NB4 (cell line): Measurements from ENCODE around the gene SAMM50.

ENCODE experiments used
- DNase-seq: peaks from one replicate; pipeline ENCODE4 v3.0.0; 2010; ENCODE audit warnings: low read depth
- H3K4me3 ChIP-seq: one replicate; pipeline ENCODE4 v1.5.1; 2011; ENCODE audit warnings: mild to moderate bottlenecking, low read depth, low read length, moderate library complexity
- MYC ChIP-seq: IDR thresholded peaks from 2 replicates; pipeline ENCODE4 v1.6.1; 2011; ENCODE audit warnings: low read depth, low read length
- POLR2A ChIP-seq: IDR thresholded peaks from 2 replicates; pipeline ENCODE4 v1.6.1; 2011; ENCODE audit warnings: mild to moderate bottlenecking; ENCODE audit not compliant: insufficient read length; ENCODE audit errors: extremely low read depth
- TF ChIP-seq, protein P1 (sequence below): IDR thresholded peaks from 2 replicates; pipeline ENCODE4 v1.6.1; 2011; ENCODE audit warnings: low read depth, low read length
- TF ChIP-seq, protein P2 (sequence below): IDR thresholded peaks from one replicate; pipeline ENCODE4 v1.5.1; 2012; ENCODE audit warnings: low read depth, low read length

The SAMM50 gene

GRCh38 chr22:44037519-44038375 is 82.5 kb downstream of the SAMM50 start:
- TF ChIP-seq, protein P1, sequence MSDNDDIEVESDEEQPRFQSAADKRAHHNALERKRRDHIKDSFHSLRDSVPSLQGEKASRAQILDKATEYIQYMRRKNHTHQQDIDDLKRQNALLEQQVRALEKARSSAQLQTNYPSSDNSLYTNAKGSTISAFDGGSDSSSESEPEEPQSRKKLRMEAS = no peak
- TF ChIP-seq, protein P2, sequence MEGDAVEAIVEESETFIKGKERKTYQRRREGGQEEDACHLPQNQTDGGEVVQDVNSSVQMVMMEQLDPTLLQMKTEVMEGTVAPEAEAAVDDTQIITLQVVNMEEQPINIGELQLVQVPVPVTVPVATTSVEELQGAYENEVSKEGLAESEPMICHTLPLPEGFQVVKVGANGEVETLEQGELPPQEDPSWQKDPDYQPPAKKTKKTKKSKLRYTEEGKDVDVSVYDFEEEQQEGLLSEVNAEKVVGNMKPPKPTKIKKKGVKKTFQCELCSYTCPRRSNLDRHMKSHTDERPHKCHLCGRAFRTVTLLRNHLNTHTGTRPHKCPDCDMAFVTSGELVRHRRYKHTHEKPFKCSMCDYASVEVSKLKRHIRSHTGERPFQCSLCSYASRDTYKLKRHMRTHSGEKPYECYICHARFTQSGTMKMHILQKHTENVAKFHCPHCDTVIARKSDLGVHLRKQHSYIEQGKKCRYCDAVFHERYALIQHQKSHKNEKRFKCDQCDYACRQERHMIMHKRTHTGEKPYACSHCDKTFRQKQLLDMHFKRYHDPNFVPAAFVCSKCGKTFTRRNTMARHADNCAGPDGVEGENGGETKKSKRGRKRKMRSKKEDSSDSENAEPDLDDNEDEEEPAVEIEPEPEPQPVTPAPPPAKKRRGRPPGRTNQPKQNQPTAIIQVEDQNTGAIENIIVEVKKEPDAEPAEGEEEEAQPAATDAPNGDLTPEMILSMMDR = no peak
- TF ChIP-seq MYC = no peak
- TF ChIP-seq POLR2A = no peak
- no peak for DNase-seq

DNA sequence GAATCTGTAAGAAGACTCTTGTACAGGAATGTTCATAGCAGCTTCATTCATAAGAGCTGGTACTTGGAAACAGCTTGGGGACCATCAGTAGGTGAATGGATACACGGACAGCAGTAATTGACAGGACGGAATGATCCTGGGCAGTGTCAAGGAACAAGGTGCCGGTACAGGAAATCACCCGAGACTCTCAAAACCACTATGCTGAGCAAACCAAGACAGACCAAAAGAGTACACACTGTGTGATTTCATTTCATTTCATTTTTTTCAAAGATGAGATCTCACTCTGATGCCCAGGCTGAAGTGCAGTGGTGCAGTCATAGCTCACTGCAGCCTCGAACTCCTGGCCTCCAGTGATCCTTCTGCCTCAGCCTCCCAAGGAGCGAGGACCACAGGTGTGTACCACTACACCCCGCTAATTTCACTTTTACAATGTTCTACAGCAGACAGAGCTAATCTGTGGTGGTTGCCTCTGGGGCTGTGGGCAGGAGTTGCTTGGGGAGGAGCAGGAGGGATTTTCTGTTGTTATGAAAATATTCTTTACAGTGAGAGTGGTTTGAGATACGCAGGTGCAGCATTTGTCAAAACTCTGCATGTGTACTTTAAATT is 84.4 kb downstream of the SAMM50 start:
- H3K4me3 ChIP-seq = no peak overlapping the region
- TF ChIP-seq, protein P2 = no peak
- no peak for TF ChIP-seq POLR2A
- DNase-seq = no peak

More at GRCh38 chr22:44037519-44038375, 82.5 kb downstream of the SAMM50 start:
- no peak overlapping the region for H3K4me3 ChIP-seq

DNA sequence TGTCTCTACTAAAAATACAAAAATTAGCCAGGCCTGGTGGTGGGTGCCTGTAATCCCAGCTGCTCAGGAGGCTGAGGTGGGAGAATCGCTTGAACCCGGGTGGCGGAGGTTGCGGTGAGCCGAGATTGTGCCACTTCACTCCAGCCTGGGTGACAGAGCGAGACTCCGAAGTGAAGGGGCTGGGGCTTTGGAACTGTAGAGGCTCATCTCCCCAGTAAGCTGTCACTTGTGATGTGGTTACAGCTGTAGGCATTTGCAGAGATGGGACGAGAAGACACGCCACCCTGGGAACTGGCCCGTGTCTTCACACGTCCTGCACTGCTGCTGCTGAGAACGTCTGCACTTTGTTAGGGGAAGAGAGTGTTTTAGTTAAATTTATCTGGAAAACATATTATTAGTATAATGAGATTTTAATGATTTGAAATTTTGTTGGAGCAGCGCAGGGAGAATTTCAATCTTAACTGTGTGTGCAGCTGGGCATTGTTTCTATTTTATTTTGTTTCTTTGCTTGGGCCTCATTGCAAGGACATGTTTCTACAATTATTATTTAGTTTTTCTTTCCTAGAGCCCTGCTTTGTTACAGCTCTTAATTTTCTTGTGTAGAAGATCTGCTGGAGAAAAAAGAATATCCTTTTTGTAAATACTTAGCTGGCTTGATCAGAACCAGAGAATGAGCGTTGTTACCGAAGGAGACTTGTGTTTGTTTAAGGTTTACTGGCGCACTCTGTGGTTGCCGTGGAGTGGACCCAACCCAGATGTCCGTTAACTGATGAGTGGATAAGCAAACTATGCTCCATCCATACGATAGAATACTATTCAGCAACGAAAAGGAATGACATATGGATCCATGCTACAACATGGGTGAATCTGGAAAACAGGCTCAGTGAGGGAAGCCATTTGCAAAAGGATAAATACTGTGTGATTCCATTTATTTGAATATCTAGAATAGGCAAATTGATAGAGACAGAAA is 87.3 kb downstream of the SAMM50 start:
- TF ChIP-seq, protein P1 = no peak
- TF ChIP-seq POLR2A (no peak), MYC (no peak)
- TF ChIP-seq, protein P2 = no peak
- DNase-seq = no peak

GRCh38 chr22:44045145-44045544 is 89.9 kb downstream of the SAMM50 start:
- TF ChIP-seq, protein P2 = no peak
- TF ChIP-seq, protein P1 = no peak
- TF ChIP-seq POLR2A = no peak
- no peak for TF ChIP-seq MYC
- DNase-seq = no peak
- H3K4me3 ChIP-seq = no peak overlapping the region

More for the DNA sequence above, 87.3 kb downstream of the SAMM50 start:
- no peak overlapping the region for H3K4me3 ChIP-seq
